HFF-Myc (cell line): ENCODE results near the gene CHST15.

Experiments
- DNase-seq: peaks from one replicate; pipeline ENCODE4 v3.0.0-alpha.2; 2011; ENCODE audit warnings: low read depth; ENCODE audit errors: extremely low read depth
- H3K4me3 ChIP-seq: replicated peaks from 2 replicates; pipeline ENCODE4 v1.5.1; 2011; ENCODE audit warnings: low read depth, mild to moderate bottlenecking, control low read depth, low read length
- TF ChIP-seq, protein P1 (sequence below): IDR thresholded peaks from 2 replicates; pipeline ENCODE4 v1.5.1; 2012; ENCODE audit warnings: mild to moderate bottlenecking, low read depth, low read length, control low read depth; ENCODE audit errors: missing control alignments

The CHST15 gene

DNA sequence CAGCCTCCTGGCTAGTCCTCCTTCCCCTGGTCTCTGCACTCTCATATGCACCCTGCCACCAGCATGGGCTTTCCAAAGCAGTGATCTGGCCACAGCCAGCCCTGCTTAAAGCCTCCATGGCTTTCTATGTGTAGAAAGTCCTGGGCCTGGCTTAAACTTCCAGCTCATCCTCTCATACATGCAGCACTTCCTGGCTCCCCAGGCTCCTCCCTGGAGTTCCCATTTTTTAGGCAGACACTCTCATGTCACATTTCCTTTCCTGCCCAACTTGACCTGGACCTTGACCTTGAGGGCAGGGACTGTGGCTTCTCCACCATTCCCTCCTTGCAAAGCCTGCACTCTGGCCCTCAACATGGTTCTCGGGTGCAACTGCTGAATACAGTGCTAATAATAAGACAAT lies 79.5 kb downstream of the CHST15 start:
- TF ChIP-seq, protein P1, sequence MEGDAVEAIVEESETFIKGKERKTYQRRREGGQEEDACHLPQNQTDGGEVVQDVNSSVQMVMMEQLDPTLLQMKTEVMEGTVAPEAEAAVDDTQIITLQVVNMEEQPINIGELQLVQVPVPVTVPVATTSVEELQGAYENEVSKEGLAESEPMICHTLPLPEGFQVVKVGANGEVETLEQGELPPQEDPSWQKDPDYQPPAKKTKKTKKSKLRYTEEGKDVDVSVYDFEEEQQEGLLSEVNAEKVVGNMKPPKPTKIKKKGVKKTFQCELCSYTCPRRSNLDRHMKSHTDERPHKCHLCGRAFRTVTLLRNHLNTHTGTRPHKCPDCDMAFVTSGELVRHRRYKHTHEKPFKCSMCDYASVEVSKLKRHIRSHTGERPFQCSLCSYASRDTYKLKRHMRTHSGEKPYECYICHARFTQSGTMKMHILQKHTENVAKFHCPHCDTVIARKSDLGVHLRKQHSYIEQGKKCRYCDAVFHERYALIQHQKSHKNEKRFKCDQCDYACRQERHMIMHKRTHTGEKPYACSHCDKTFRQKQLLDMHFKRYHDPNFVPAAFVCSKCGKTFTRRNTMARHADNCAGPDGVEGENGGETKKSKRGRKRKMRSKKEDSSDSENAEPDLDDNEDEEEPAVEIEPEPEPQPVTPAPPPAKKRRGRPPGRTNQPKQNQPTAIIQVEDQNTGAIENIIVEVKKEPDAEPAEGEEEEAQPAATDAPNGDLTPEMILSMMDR, result no peak
- H3K4me3 ChIP-seq, result no peak overlapping the region
- no peak for DNase-seq

DNA sequence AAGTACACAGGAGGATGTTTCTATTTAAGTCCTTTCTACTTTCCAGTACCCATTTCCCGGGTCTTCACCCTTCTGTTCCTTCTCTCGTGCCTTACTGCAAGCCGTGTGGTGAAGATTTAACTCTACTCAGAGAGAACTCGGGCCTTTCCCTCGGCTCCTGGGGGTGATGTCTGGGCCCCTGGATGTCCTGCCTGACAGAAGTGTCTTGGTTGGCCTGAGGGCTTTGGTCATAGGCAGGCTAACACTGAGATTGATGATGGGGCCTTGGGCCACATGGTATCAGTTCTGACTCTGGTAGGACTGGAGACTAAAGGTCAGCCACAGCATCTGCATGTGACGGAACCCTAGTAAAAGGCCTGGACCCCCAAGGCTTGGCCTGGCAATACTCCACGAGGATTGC lies 80.4 kb downstream of the CHST15 start:
- DNase-seq, result no peak
- TF ChIP-seq, protein P1, result no peak
- H3K4me3 ChIP-seq, result no peak overlapping the region

DNA sequence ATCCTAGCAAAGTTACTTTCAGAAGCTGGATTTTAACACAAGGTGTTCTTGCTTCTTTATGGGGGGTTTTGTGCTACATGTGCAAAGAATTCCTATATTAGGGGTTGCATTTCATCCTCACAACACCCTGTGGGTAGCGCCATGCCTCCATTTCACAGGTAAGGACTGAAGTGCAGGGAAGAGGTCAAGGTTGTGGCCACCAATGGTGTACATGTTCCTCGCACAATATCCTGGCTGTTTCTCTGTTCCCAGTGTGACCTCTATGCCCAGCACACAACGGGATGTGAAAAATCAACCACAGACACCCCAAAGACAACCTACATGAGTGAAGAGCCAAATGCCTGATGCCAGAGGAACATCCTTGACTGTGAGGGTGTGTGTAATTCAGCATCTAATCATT lies 80.8 kb downstream of the CHST15 start:
- TF ChIP-seq, protein P1, result no peak
- H3K4me3 ChIP-seq, result no peak overlapping the region

DNA sequence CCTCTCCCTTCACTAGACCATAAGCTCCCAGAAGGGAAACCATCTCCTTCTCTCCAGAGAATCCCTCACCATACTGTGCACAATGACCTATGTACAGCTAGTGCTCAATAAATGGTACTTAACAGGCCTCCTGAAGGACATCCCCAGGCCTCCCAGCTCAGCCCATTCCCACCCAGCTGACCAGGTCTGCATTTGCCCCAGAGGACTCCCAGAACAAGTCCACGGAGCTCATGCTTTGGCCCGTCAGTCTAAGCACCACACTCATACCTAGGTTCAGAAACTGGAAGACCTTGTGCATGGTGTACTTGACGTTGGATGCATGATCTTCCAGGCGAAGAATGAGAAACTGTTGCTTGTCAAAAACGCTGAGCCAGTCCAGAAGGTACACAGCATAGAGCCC lies 81.3 kb downstream of the CHST15 start:
- H3K4me3 ChIP-seq, result no peak overlapping the region
- TF ChIP-seq, protein P1, result no peak
- no peak for DNase-seq

More for the DNA sequence above, 80.8 kb downstream of the CHST15 start:
- DNase-seq, result no peak

DNA sequence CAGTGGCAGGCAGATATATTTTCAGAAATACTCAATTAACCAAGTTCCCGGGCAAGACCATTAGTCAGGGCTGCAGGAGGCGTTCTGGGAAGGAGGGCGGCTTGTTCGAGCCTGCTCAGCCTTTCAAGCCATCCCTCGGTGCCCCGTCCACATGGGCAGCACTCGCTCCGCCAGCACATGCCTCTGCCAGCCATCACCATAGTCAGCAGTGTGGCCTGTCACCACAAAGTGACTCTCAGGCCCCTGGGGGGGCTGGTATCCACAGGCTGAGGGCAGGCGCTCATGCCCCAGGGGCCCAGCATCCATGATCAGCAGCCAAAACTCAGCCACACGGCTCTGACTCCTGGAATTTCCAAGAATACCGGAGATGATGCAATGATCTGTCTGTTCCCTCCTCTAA lies 81.9 kb downstream of the CHST15 start:
- no peak for DNase-seq
- TF ChIP-seq, protein P1, result no peak
- no peak overlapping the region for H3K4me3 ChIP-seq

DNA sequence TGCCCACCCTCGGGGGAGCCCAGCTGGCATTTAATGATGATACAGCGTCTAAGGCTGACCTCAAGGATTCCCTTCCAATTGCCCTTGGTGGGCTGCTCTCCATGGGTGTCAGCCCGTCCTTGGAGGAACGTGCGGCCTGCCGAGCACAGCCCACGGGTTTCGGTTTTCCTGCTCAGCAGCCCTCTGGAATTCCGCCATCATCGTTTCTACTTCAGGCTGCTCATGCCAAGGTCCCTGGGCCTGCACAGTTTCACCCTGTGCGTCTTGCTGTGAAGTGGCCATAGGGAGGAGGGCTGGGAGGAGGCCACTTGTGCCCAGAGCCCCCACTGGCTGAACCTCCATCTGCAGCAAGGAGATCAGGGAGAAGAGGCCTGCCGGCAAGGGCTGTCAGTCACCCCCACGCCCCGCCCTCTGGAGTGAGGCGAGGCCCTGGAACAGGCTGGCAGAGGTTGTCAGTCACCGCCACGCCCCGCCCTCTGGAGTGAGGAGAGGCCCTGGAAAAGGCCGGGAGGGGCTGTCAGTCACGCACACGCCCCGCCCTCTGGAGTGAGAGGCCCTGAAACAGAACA lies 82.8 kb downstream of the CHST15 start:
- TF ChIP-seq, protein P1, result no peak
- no peak overlapping the region for H3K4me3 ChIP-seq
- no peak for DNase-seq

DNA sequence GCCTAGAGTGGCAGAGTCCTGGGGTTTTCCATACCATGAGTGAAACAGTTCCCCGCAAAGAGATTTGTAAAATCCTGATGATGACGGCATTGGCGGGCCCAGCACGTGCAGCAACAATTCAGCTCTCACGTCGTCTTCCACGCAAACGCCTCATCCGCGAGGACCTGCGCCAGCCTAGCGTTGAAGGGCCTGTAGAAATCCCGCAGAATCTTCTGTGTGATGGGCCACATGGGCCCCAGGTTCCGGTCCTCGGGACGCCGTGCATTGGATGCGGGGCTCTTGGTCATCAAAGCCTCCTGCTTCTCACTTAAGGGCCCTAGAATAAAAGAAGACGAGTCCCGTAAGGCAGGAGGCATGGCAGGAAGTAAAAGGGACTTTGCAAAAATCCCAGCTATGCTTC lies 83.4 kb downstream of the CHST15 start:
- H3K4me3 ChIP-seq, result no peak overlapping the region
- TF ChIP-seq, protein P1, result no peak
- no peak for DNase-seq
